NCI-H748 treated with DMSO at 0.1 percent for 48 hours (cell line): ENCODE results near the gene SLC7A6OS.

Experiments
- DNase-seq: peaks from one replicate; lab custom pipeline; 2025; lab: John Stamatoyannopoulos, UW

SLC7A6OS gene

GRCh38 chr16:68344252-68344651 is 33.5 kb upstream of the SLC7A6OS start:
- DNase-seq: no peak

DNA sequence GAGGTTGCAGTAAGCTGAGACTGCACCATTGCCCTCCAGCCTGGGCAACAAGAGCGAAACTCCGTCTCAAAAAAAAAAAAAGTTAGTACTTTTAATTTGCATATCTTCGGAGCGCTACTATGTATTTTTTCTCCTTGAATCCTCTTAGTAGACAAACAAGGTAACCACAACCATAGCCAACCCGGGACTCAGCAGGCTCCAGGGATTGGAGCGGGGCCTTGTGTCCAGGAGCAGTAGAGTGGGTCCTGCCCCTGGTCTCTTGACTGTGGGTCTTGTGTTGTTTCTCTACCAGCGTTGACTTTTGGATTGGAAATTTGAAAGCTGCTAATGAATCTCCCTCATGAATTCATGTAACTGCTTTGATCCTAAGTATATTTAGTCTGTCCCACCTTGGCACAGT is 32.4 kb upstream of the SLC7A6OS start:
- no peak for DNase-seq

DNA sequence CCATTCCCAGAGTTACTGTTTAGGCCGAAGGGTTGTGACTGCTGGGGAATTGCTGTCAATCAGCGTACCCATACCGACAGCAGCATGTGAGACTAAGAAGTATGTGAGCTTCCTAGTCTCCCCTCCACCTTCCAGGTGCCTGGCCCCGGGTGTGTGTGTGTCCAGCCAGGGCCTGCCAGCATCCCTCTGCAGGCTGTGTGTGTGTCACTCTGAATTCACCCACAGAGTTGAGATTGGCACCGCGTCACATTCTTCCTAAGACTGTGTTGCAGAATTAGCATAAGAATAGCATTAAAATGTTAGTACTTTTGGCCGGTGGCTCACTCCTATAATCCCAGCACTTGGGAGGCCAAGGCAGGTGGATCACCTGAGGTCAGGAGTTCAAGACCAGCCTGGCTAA is 31.9 kb upstream of the SLC7A6OS start:
- no peak for DNase-seq

DNA sequence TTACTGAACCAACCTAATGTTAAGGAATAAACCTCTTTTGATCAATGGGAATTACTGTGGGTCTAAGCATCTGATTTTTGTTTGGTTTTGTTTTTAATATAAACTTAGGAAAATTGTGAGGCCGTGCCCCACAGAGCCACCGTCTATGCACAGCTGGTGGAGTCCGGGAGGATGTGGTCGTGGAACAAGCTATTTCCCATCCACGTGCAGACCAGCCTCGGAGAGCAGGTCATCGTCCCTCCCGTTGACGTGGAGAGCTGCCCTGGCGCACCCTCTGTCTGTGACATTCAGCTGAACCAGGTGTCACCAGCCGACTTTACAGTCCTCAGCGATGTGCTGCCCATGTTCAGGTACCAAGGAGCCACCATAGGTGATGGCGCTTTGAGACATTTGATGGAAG is 28.5 kb upstream of the SLC7A6OS start:
- DNase-seq: no peak

GRCh38 chr16:68338326-68339119 is 27.8 kb upstream of the SLC7A6OS start:
- no peak for DNase-seq

DNA sequence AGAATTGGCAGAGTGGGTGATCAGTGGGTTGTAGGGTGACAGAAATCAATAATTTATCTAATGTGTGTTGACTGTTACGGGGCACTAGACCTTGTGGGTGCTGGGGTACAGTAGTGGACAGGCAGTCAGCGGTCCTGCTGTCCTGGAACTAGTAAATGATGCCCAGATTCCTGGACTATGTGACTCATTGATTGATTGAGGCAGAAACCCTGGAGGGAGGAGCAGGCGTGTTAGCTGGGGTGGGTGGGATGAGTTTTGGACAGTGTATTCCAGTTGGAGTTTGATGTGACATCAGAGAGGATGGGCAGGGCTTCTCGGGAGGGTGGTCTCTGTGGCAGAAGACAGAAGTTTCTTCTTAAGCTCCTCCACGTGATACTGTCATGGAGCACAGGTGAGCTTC is 24.4 kb upstream of the SLC7A6OS start:
- DNase-seq: no peak

GRCh38 chr16:68332411-68333121 is 21.8 kb upstream of the SLC7A6OS start:
- no peak for DNase-seq

DNA sequence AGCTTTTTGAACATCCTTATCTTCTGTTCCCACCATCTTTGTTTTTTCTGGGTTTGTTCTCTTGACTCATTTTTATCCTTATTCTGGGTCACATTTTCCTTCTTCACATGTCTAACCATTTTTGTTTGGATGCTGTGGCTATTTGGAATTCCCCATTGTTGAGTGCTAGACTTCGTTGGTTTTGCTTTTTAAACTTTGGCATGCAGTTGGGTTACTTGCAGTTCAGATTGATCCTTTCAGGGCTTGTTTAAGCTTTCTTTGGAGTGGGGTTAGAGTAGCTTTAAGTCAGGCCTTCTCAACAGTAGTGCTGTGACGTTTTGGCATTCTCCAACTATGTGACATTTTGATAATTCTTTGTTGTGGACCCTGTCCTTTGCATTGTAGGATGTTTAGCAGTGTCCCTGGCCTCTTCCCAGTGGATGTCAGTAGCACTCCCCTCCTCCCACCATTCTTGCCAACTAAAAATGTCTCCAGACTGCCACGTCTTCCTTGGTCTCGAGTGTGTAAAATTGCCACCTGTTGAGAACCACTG is 21.2 kb upstream of the SLC7A6OS start:
- DNase-seq: no peak

GRCh38 chr16:68328860-68329390 is 18.2 kb upstream of the SLC7A6OS start:
- DNase-seq: no peak

- peak; percentile 18 for DNase-seq
Observed at GRCh38 chr16:68328151-68328859, 17.6 kb upstream of the SLC7A6OS start.

- DNase-seq: no peak
Observed at GRCh38 chr16:68324780-68325357, 14.1 kb upstream of the SLC7A6OS start.

GRCh38 chr16:68324336-68324735 is 13.6 kb upstream of the SLC7A6OS start:
- no peak for DNase-seq

DNA sequence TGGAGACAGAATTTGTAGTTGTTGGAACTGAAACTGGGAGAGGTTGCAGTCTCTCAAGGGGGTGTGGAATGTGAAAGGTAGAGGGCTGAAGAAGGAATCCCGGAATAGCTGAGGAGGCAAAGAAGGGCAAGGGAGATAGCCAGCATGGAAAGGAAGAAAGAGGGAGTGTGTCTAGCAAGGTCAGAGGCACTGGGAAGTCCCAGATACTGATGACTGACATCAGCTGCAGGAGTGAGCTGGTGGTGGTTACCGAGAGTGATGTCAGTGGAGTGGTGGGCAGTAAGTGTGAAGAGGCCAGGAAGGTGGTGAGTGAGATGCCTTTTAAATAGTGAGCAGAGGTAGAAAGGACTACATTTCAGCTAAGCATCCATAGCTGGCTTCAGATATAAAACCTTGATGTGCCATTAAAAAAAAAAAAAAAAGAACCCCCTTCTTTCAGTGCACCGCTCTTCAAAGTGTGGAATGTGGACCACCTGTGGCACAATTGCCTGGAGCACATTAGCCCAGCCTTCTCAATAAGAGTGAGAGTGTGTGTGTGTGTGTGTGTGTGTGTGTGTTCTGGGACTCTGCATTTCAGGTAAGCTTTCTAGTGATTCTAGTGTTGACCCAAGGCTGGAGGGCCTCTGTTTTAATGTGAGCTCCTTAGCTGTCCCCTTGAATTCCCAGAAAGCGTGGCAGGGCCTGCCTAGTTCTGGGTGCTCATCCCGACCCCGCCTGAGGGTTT is 8.6 kb upstream of the SLC7A6OS start:
- no peak for DNase-seq

DNA sequence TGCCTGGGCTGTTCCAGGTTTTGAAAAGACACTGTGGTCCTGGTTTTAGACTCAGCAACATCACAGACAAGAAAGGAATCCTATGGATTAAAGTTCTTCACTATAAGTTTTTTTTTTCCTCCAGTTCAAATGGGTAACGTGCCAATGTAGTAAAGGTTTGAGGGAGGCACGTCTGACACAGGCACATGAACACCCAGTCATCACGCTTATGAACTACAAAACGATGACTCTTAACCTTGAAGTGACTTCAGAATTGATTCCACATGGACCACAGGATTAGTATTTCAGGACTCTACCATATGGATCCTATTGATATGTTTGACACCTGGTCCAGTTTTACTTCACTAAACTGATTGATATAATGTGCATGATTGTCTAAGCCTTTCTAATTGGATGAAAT is 2.4 kb upstream of the SLC7A6OS start:
- DNase-seq: no peak

DNA sequence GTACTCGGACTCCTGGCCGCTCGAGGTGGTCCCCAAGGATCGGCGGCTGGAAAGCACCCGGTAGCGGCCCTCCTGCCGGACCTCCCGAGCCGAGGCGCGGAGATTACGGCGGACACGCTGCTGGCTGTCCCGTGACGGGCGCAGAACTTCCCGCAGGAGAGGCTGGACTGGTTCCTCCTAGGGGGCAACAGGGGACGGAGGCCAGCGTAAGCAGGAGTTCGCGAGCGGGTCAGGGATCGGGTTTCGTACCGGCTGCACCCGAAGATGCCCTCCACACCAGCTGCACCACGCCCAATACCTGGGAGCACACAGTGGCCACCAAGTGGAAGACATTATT is 341 bp downstream of the SLC7A6OS start:
- DNase-seq: peak; percentile 46

GRCh38 chr16:68309799-68310198 is 947 bp downstream of the SLC7A6OS start:
- DNase-seq: no peak

DNA sequence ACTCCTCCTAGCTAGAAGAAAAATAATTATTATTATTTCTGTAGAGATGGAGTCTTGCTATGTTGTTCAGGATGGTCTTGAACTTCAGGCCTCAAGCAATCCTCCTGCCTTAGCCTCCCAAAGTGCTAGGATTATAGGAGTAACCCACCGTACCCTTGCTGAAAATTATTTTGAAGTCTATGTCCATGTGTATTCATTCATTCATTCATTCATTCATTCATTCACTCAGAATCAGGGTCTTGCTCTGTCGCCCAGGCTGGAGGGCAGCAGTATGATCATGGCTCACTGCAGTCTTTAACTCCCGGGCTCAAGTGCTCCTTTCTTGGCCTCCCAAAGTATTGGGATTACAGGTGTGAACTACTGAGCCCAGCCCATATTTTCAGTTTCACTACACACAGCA is 4.1 kb downstream of the SLC7A6OS start:
- no peak for DNase-seq

DNA sequence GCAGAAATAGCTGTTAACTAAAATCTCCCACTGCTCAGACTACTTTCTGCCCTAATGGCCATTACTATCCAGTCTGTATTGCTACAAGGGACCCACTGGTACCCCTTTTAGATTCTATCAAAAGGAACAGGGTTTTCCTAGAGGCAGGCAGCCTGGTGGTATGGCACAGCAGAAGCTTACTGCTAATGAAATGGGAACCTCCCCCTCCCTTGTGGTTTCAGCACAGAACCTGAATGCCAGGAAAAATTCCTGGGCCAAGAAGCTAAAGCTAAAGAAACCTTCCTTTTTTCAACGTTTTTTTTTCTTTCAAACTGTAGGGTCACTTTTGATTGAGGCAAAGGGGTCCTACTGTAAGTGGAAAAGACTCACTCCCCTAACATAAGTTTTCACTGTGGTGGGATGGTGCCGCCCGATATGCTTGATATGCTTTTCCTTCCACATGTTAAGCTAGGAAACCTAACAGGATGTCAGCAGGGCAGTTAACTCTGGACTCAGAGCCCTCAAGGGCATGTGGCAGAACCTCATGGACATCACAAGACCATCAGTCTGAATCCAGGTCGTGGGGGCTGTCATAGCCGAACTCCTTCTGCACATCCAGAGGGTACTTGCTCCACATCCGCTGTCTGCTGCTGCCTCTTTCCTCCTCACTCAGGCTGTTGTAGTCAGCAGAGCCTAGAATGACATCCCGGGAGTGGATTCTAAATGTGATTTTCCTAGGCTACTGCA is 9.8 kb downstream of the SLC7A6OS start:
- no peak for DNase-seq

DNA sequence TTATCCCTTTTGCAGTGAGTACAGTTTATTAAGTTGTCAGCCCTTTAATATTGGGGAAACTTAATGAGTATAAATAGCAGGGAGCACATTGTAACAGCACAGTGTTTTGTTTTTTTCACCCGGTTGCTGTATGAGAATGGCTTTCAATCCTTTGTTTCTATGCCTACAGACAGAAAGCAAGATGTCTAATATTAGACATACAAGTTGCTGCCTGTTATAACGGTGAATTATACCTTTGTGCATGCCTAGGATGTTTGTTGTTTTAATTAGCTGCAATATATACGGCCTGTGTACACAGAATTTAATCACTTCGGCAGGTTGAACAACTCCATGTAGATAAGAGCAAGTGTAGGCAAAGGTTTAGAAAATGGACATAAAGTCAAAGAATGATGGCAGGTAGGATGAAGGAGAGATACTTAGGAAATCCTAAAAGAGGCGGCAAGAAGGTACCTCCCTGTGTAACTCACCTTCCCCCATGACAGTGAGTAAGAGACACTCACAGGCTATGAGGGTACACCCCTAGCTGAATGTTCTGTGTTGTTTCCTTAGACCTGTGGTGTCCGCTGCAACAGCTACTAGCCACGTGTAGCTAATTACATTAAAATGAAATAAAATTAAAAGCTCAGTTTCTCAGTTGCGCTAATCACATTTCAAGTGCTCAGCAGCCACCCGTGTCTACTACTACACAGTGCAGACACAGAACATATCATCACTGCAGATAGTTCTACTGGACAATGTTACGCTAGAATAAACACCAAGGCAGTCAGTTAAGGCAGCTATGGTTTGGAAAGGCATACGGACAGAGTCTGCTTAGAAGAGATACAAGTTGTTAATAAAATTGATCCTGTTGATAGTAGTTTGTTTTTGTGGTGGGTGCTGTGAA is 10.9 kb downstream of the SLC7A6OS start:
- no peak for DNase-seq
